NCI-H146 (cell line): ENCODE data around the gene CCDC9.

Experiments used
- DNase-seq: peaks from one replicate; lab custom pipeline; 2025; lab: John Stamatoyannopoulos, UW

CCDC9 gene

GRCh38 chr19:47255879-47256692 lies at the start of gene CCDC9:
Gene CCDC9, plus strand, starts transcription at chr19:47256525. Its CDS starts 1,876 bp downstream, at chr19:47258401.
- DNase-seq = peak; percentile 99

DNA sequence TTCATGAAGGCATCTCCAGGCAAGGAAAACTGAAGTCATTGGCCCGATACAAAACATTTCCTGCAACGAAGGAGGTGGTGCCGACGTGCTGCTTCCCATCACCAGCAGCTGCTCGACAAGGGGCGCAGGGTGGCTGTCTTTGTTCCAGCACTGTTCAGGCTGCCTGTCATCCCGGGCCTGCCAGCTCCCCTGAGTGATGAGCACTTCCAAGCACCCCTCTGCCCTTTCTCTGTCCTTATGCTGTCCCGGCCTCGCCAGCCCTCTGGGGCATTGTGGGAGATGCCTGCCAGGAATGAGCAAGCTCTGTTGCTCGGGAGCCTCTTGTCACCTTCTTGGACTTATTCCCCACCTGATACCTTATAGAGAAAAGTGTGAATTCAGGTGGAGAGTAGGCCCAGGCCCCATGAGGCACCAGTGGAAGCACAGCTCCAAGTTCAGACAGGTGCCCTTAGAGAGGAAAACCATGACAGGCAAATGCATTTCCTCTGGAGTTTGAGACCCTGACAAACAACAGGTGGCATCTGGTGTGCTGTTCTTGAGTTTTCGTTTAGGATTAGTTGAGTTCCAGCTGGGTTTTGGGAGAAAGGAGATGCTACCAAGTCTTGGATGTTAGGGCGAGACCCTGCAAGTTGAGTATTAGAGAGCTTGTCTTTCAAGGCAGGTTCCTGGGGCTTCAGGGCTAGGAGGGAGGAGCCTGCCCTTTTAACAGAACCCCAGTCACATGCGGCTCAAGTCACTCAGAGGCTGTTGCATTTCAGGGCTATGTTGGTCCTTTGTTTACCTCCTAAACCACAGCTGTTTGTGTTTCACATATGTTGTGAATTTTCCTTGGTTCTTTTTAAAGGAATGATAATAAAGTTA lies 46.8 kb upstream of the CCDC9 start:
- no peak for DNase-seq

DNA sequence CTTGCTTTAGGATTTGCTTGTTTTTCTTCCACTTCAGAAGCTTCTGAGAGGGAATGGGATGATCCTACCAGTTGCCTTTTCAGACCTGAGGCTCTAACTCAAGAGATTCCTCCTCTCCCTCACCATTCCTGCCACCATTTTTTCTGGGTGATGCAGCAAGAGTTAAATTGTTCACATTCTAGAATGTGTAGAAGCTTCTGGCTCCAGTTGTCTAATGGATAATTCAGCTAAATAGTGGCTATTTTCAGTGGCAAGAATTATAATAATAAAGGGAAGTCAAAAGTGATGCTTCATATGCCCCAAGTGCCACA lies 46.2 kb upstream of the CCDC9 start:
- DNase-seq = no peak

DNA sequence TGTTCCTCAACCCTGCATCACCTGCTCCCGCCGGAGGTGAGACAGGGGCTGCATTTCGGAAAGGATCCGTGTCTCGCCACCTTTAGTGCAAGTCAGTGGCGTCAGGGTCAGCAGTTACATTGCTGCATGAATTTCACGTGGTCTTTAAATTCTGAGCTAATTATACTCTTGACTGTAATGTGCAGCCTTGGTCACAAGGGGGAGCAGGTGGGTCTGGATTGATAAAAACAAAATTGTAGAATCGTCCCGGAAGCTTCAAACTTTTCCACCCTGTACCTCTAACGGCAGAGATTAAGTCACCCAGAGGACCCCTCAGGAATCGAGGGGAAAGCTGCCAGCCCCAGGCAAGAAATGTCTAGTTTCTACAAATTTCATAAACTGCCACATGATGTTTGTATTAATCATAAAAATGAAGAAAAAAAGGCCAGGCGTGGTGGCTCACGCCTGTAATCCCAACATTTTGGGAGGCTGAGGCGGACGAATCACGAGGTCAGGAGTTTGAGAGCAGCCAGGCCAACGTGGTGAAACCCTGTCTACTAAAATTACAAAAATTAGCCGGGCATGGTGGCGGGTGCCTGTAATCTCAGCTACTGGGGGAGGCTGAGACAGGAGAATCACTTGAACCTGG lies 45.5 kb upstream of the CCDC9 start:
- peak; percentile 74 for DNase-seq

DNA sequence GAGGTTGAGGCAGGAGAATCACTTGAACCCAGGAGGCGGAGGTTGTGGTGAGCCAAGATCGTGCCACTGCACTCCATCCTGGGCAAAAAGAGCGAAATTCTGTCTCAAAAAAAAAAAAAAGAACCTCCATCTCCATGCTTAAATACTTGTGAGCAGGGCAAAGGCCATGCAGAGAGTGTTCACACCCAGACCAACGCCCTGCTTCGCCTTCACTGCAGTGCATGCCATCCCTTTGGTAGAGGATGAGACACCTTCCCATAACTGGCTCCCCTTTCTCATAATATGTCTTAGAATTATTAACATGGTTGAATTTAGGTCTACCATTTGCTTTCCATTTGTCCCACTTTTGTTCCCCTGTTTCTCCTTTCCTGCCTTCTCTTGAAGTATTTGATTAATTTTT lies 40.7 kb upstream of the CCDC9 start:
- DNase-seq = no peak

GRCh38 chr19:47221080-47221841 lies 35.1 kb upstream of the CCDC9 start:
- DNase-seq = no peak

- DNase-seq = no peak
These were observed 34.4 kb upstream of the CCDC9 start for GRCh38 chr19:47221890-47222289.

DNA sequence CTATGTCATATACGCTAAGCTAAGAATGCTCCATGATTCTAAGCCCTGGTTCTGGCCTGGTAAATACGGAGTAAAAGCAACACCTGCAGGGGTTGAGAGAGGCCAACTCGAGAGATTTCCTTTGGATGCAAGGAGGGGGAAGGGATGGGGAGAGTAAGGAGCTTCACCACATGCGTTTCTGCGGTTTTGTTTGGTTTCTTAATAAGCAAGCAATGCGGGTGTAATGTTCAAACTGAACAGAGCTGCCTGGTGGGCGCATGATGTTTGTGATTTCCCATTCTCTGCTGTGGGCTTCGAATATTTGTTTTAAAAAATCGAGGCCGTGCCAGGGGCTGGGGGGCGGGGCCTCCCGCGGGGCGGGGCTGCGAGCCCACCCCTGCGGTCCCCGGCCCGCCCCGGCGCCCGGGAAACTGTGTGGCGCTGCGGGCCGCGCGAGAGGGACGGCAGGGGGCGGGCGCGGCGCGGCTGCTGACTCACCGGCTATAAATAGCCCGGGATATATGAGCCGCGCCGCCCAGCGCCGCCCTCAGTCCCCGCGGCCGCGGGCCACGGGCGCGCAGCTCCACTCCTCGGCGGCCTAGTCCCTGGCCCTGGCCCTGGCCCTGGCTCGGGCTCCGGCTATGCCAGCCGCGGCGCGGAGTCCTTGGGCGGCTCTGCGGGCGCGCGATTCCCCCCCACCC lies 30.4 kb upstream of the CCDC9 start:
- peak; percentile 91 for DNase-seq

- DNase-seq = peak; percentile 85
These were observed 29.6 kb upstream of the CCDC9 start for GRCh38 chr19:47226426-47227351.

DNA sequence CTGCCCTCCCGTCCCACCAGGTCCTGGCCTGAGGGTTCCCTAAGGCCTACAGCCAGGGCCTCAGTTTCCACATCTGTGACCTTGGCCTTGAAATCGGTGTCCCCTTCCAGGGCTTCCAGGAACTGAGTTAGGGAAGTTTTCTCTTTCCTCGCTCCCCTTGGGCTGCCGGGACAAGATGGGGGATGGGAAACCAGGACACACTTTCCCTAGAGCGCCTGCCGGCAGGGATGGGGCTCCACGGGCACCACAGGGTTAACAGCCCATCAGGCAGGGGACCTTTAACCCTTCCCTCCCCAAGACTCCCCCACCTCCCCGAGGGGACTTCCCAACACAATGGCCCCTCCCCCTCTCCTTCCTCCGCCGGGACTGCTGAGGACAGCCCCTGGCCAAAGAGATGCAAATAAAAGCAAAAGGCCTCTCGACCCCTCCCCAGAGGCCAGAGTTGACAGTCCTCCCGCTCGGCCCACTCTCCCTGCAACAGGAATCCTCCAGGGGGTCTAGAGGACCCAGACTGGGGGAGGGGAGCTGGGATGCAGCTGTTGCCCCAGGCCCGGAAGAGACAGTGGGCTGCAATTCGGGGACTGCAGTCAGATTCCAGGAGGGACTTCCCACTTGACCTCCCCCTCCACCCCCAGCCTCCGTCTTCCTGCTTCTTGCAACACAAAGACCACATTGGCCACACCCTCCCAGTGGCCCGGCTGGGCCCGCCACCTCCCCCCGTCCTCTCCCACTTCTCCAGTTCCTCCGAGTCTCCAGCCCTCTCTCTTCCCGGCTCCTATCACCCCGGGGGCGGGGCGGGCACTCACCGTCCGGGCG lies 28.8 kb upstream of the CCDC9 start:
- peak; percentile 89 for DNase-seq

DNA sequence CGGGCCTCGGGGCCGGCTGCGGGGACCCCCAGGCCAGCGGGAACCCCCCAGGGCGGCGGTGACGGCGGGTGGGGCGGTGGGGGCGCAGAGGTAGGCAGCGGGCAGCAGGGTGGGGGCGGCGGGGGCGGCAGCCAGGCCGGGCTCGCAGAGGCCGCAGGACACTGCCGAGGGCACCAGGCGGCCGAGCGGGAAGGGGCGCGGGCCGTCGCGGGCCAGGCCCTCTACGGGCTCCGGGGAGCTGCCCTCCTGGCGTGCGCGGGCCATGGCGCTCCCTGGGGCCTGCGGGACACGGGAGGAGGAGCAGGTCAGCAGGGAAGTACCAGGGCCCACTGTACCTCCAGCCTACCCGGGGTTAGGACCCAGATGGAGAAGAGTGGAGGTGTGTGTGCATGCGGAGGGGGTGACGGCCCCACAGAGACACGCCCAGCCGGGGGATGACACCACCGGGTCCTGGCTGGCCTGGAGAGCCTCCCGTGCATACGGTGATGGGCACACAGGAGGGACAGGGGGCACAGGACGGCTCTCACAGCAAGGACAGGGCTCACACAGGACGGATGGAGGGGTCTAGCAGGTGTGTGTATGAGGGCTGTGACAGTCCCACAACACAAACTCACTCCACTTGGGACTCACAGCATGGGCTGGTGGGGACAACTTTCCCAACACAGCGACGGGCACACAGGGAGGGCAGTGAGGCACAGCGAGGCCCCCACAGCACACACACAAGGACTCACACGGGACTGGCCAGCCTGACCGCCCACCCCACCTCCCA lies 28.0 kb upstream of the CCDC9 start:
- DNase-seq = peak; percentile 75

GRCh38 chr19:47228937-47229675 lies 27.2 kb upstream of the CCDC9 start:
- DNase-seq = no peak

DNA sequence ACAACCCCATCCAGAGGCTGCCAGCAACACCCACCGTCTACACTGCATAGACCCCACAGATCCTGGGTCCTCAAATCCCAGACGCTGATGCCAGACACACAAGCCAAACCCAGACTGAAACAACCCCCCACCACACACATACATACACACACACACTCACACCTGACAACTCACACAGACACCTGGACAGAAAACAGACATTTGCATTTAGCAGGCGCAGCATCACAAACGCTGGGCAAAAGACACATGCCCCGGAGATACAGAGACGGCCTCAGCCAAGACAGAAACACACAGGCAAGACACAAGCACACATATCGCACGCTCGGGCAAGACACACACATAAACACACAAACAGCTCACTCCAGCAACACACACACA lies 26.7 kb upstream of the CCDC9 start:
- peak; percentile 20 for DNase-seq

- DNase-seq = peak; percentile 37
These were observed 26.0 kb upstream of the CCDC9 start for GRCh38 chr19:47230054-47230920.

- DNase-seq = no peak
These were observed 25.5 kb upstream of the CCDC9 start, which contains the start of gene BBC3 for GRCh38 chr19:47230921-47231214. Gene BBC3, minus strand, starts transcription at chr19:47231199. Its CDS starts 2,768 bp downstream, at chr19:47228431.

GRCh38 chr19:47231215-47232054 lies 24.9 kb upstream of the CCDC9 start:
- DNase-seq = peak; percentile 83
